ENCODE measurements around the gene EDIL3. TPM values are rescaled to one million over a fixed set of nuclear protein-coding genes. Genes with fewer than 3 reads are reported as not detected.

The EDIL3 gene
- total RNA-seq, 1 donor from 2014 or later = 6.8 TPM

GRCh38 chr5:83911367-83911919, 473.2 kb downstream of the EDIL3 start:
- DNase-seq (ENCODE audit: low spot score) = no peak

- no peak for DNase-seq (ENCODE audit: low spot score)
These were observed 484.4 kb downstream of the EDIL3 start for GRCh38 chr5:83900306-83900705.

GRCh38 chr5:83899326-83899970, 485.2 kb downstream of the EDIL3 start:
- DNase-seq (ENCODE audit: low spot score) = no peak

GRCh38 chr5:83895860-83896259, 488.8 kb downstream of the EDIL3 start:
- no peak for DNase-seq (ENCODE audit: low spot score)

- no peak for DNase-seq (ENCODE audit: low spot score)
These were observed 493.4 kb downstream of the EDIL3 start for GRCh38 chr5:83891261-83891660.

All from ureter (tissue), 1 donor.